Endothelial cell of umbilical vein (primary cell): ENCODE results near the gene ISLR. TPM values are rescaled to one million over a fixed set of nuclear protein-coding genes. Genes with fewer than 3 reads are reported as not detected.

Experiments
- BruUV-seq: library from RNA; stranded (reverse); fragments of 400-500 nt; replicated peaks from 2 replicates; lab custom pipeline; 2021; lab: Mats Ljungman, UMichigan
- CTCF ChIA-PET: fragments of 300-600, 350-600 bp; sonication (Branson Sonifier 250); formaldehyde crosslinking; loops from one replicate; lab custom pipeline; 2021; ENCODE audit warnings: antibody characterized with exemption, inconsistent platforms; lab: Charles Lee
- POLR2A ChIA-PET: fragments of 300-600, 350-600 bp; sonication (Branson Sonifier 250); formaldehyde crosslinking; loops from one replicate; lab custom pipeline; 2021; ENCODE audit warnings: antibody characterized with exemption, inconsistent platforms; lab: Charles Lee
- DNase-seq: peaks from one replicate; pipeline ENCODE4 v3.0.0-alpha.2; 2011; ENCODE audit warnings: low read depth, low spot score
- FAIRE-seq: peaks from 2 replicates; lab custom pipeline; 2011; peaks lifted over from hg19 to GRCh38; lab: Jason Lieb, UNC
- H2AFZ ChIP-seq: 2 replicates; pipeline ENCODE4 v1.6.0; 2012; ENCODE audit warnings: low read depth, low read length, control low read depth, inconsistent platforms
- H3K27ac ChIP-seq: 2 replicates; pipeline ENCODE4 v1.5.1; 2011; ENCODE audit warnings: low read depth, mild to moderate bottlenecking, control low read depth, low read length, moderate library complexity; ENCODE audit not compliant: insufficient read depth
- H3K27me3 ChIP-seq, 2 experiments: 2 replicates each; pipeline versions ENCODE4 v1.6.0 to v1.6.1; 2011; ENCODE audit warnings: low read length in 2 of 2, mixed read lengths in 1 of 2; ENCODE audit not compliant: control insufficient read depth in 2 of 2, insufficient read depth in 2 of 2
- H3K36me3 ChIP-seq, 2 experiments: 2 replicates in 1 of 2; 3 replicates in 1 of 2; pipeline ENCODE4 v1.5.1; 2011; ENCODE audit warnings: low read length in 2 of 2, mild to moderate bottlenecking in 1 of 2, moderate library complexity in 1 of 2; ENCODE audit not compliant: control insufficient read depth in 2 of 2, insufficient read depth in 2 of 2; ENCODE audit errors: extremely low read depth in 1 of 2
- H3K4me1 ChIP-seq: 3 replicates; pipeline ENCODE4 v1.5.1; 2011; ENCODE audit warnings: mild to moderate bottlenecking, low read length; ENCODE audit not compliant: control insufficient read depth, insufficient read depth; ENCODE audit errors: extremely low read depth
- H3K4me2 ChIP-seq: 2 replicates; pipeline ENCODE4 v1.6.1; 2011; ENCODE audit warnings: low read length, control low read depth, mixed read lengths; ENCODE audit not compliant: insufficient read depth
- H3K4me3 ChIP-seq, 3 experiments: fragments of 200-600 bp in 1 of 3; sonication (generic), shearing (Covaris generic) in 1 of 3; replicated peaks in 1 of 3; 2 replicates each; pipeline ENCODE4 v1.5.1; 2011 to 2016; ENCODE audit warnings: control low read depth in 3 of 3, low read length in 3 of 3, mild to moderate bottlenecking in 2 of 3, inconsistent platforms in 1 of 3, low read depth in 1 of 3, moderate library complexity in 1 of 3; ENCODE audit not compliant: insufficient read depth in 1 of 3
- H3K79me2 ChIP-seq: 2 replicates; pipeline ENCODE4 v1.6.0; 2012; ENCODE audit warnings: low read length, inconsistent platforms; ENCODE audit not compliant: control insufficient read depth, insufficient read depth
- H3K9ac ChIP-seq: replicated peaks from 2 replicates; pipeline ENCODE3; 2011; ENCODE audit warnings: low read length, control low read depth; ENCODE audit not compliant: insufficient read depth; ENCODE audit errors: extremely low read depth
- H3K9me1 ChIP-seq: replicated peaks from 3 replicates; pipeline ENCODE4 v1.6.0; 2011; ENCODE audit warnings: mild to moderate bottlenecking, low read length; ENCODE audit not compliant: control insufficient read depth, insufficient read depth; ENCODE audit errors: extremely low read depth
- H3K9me3 ChIP-seq: replicated peaks from 2 replicates; pipeline ENCODE4 v1.5.1; 2012; ENCODE audit warnings: low read length, inconsistent platforms; ENCODE audit not compliant: control insufficient read depth, insufficient read depth
- H4K20me1 ChIP-seq: replicated peaks from 2 replicates; pipeline ENCODE3; 2011; ENCODE audit warnings: mild to moderate bottlenecking, low read length; ENCODE audit not compliant: control insufficient read depth, insufficient read depth; ENCODE audit errors: extremely low read depth
- EZH2 ChIP-seq: IDR thresholded peaks from 2 replicates; pipeline ENCODE4 v1.6.1; 2012; ENCODE audit warnings: borderline replicate concordance, low read depth, mild to moderate bottlenecking, moderate library complexity, low read length, inconsistent platforms; ENCODE audit not compliant: severe bottlenecking
- GATA2 ChIP-seq: IDR thresholded peaks from 2 replicates; pipeline ENCODE4 v1.7.0; 2011; ENCODE audit warnings: low read depth, mild to moderate bottlenecking, moderate library complexity, mixed read lengths, low read length; ENCODE audit not compliant: insufficient read length, insufficient read depth
- JUN ChIP-seq: IDR thresholded peaks from 2 replicates; pipeline ENCODE4 v1.6.1; 2011; ENCODE audit warnings: borderline replicate concordance, low read depth; ENCODE audit not compliant: insufficient read length, insufficient read depth
- dilution Hi-C: fragments of 300-500 bp; cut with MboI; formaldehyde crosslinking; loops from one replicate; pipeline ENCODE4 v1.15.0; 2019; ENCODE audit warnings: low sequenced_read_pairs; ENCODE audit not compliant: extremely low pct_ligation_motif_present
- intact Hi-C: fragments of 100-400 bp; cut with micrococcal nuclease; formaldehyde crosslinking; loops from one replicate; pipeline ENCODE4 v1.10.0; 2022
- polyA plus RNA-seq, 4 experiments: library from polyadenylated mRNA; depleted of rRNA in 3 of 4; stranded (reverse) in 3 of 4; unstranded in 1 of 4; fragments of >200 nt; gene quantifications; 2 replicates each; pipeline versions ENCODE4 v1.2.1 to v1.2.3, GENCODE V29; 2011 to 2012; ENCODE audit warnings: missing spikeins in 1 of 4
- total RNA-seq: library from RNA; stranded (reverse); gene quantifications from 2 replicates; pipeline ENCODE4 v1.2.3, GENCODE V29; 2021
- TF ChIP-seq, protein P1 (sequence below), 2 donors: IDR thresholded peaks; 1 replicate in 1 of 2; 2 replicates in 1 of 2; pipeline ENCODE4 v1.5.1; 2011; ENCODE audit warnings: low read length in 2 of 2, mild to moderate bottlenecking in 2 of 2, moderate library complexity in 2 of 2, control low read depth in 1 of 2, inconsistent platforms in 1 of 2, low read depth in 1 of 2; ENCODE audit not compliant: insufficient read depth in 1 of 2; ENCODE audit errors: extremely low read depth in 1 of 2

ISLR gene
- total and polyA plus RNA-seq, 2 donors (not counting 3 experiments of a cell fraction or from before 2014, with no cell fraction given) = not detected

DNA sequence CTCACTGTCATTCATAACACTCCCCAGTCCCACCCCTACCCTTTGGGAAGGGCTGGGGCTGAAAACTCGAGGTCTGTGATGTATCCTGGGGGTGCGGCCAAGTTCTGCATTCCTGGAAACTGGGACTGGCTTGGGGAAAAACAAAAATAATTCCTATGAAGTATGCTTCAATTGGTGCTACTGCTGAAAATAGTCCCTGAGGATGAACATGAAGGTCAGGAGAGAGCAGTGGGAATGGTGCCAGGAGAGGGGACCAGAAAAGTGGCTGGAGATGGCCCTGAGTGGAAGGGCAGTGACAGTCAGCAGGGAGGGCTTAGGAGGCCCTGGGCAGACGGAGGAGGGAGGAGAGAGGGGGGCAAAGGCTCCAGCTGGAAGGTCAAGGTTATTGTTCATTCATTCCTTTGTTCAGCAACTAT lies 4.8 kb upstream of the ISLR start:
- intact Hi-C loops (no loop called here), dilution Hi-C loops (no loop called here)
- no peak overlapping the region for H3K4me2 ChIP-seq
- DNase-seq (no peak), FAIRE-seq (no peak)
- BruUV-seq = no TSS peak
- H3K36me3 ChIP-seq = no peaks in the 10 kb centered on the region
- H3K4me3 ChIP-seq = no peak overlapping the region
- no peak overlapping the region for H3K27ac ChIP-seq
- POLR2A ChIA-PET = no interaction called here
- H3K9me1 ChIP-seq = no peaks in the 10 kb centered on the region
- H3K9ac ChIP-seq = no peak overlapping the region
- no peaks in the 10 kb centered on the region for H3K4me1 ChIP-seq
- no peaks in the 10 kb centered on the region for H3K9me3 ChIP-seq
- H4K20me1 ChIP-seq = no peaks in the 10 kb centered on the region
- CTCF ChIA-PET = no interaction called here
- H3K27me3 ChIP-seq = peaks cover 0 to 2% of the 10 kb centered on the region in 2 experiments
- TF ChIP-seq, protein P1, sequence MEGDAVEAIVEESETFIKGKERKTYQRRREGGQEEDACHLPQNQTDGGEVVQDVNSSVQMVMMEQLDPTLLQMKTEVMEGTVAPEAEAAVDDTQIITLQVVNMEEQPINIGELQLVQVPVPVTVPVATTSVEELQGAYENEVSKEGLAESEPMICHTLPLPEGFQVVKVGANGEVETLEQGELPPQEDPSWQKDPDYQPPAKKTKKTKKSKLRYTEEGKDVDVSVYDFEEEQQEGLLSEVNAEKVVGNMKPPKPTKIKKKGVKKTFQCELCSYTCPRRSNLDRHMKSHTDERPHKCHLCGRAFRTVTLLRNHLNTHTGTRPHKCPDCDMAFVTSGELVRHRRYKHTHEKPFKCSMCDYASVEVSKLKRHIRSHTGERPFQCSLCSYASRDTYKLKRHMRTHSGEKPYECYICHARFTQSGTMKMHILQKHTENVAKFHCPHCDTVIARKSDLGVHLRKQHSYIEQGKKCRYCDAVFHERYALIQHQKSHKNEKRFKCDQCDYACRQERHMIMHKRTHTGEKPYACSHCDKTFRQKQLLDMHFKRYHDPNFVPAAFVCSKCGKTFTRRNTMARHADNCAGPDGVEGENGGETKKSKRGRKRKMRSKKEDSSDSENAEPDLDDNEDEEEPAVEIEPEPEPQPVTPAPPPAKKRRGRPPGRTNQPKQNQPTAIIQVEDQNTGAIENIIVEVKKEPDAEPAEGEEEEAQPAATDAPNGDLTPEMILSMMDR (IDR thresholded peaks at IDR 0.05; ENCODE audit: extremely low read depth in 1 of 2, insufficient read depth in 1 of 2, low read depth in 1 of 2, low read length in 2 of 2) = no peak
- no peak for TF ChIP-seq JUN
- TF ChIP-seq EZH2 = no peak
- TF ChIP-seq GATA2 = no peak
- no peaks in the 10 kb centered on the region for H3K79me2 ChIP-seq
- no peak overlapping the region for H2AFZ ChIP-seq
